Esophagus muscularis mucosa (tissue), 4 donors: Measurements from ENCODE around the gene KAT7.

Source experiments
- EP300 ChIP-seq: sonication (generic); formaldehyde crosslinking; IDR thresholded peaks from one replicate; pipeline ENCODE4 v1.6.1; 2017; ENCODE audit warnings: antibody characterized with exemption
- POLR2A ChIP-seq: fragments of 450-650 bp; IDR thresholded peaks from one replicate; pipeline ENCODE4 v1.6.1; 2017; ENCODE audit warnings: antibody characterized with exemption, moderate library complexity, mild to moderate bottlenecking, low read depth
- POLR2AphosphoS5 ChIP-seq, 2 donors: sonication (generic); formaldehyde crosslinking; IDR thresholded peaks; one replicate each; pipeline ENCODE4 v1.6.1; 2017; ENCODE audit warnings: antibody characterized with exemption in 2 of 2
- TF ChIP-seq, protein P1 (sequence below), 3 experiments: fragments of 200-600 bp in 2 of 3; fragments of 450-650 bp in 1 of 3; sonication (generic) in 2 of 3; IDR thresholded peaks; one replicate each; pipeline ENCODE4 v1.5.1; 2017 to 2019; ENCODE audit warnings: antibody characterized with exemption in 3 of 3, mild to moderate bottlenecking in 2 of 3, moderate library complexity in 1 of 3

DNA sequence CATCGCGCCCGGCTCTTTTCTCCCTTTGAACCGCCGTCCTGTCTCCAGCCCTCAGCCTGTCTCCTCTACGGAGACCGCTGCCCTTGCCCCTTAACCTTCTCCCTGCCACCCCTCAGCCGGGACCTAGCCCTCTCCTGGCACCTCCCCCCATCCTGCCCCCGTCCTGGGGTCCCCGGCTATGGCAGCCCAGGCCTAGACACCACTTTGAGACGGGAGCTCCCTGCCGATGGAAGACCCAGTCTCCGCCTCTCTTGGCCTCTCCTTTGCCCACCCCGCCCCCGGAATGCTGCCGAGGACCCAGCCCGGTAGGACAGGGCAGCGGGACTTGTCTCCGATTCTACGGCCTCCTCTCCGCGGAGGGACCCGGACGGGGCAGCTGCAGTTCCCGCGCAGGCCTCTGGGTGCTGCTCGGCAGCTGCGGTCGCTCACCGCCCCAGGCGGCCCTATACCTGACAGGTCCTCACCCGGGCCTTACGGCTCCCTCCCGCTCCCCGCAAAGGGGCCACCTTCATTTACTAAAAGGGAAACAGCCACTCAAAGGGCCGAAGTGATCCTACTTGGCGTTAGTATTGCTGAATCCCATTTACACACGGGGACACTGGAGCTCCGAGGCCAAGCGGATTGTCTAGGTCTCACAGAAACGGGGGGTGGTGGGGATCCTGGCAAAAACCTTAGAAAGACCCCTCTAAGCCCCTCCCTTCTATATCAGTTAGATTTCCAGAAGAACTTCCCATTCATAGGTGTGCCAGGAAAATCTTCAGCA is 92.0 kb downstream of the KAT7 start:
- TF ChIP-seq, protein P1, sequence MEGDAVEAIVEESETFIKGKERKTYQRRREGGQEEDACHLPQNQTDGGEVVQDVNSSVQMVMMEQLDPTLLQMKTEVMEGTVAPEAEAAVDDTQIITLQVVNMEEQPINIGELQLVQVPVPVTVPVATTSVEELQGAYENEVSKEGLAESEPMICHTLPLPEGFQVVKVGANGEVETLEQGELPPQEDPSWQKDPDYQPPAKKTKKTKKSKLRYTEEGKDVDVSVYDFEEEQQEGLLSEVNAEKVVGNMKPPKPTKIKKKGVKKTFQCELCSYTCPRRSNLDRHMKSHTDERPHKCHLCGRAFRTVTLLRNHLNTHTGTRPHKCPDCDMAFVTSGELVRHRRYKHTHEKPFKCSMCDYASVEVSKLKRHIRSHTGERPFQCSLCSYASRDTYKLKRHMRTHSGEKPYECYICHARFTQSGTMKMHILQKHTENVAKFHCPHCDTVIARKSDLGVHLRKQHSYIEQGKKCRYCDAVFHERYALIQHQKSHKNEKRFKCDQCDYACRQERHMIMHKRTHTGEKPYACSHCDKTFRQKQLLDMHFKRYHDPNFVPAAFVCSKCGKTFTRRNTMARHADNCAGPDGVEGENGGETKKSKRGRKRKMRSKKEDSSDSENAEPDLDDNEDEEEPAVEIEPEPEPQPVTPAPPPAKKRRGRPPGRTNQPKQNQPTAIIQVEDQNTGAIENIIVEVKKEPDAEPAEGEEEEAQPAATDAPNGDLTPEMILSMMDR (IDR thresholded peaks at IDR 0.05): peak in 2 of 3 experiments; percentile 88 to 93
- TF ChIP-seq EP300 (no peak), POLR2AphosphoS5 (IDR thresholded peaks at IDR 0.05) (no peak), POLR2A (no peak)
